ENCODE measurements around the gene RAC3.
A peak's percentile ranks its signal among the peaks of the same experiment; 100 is the strongest.

The RAC3 gene

DNA sequence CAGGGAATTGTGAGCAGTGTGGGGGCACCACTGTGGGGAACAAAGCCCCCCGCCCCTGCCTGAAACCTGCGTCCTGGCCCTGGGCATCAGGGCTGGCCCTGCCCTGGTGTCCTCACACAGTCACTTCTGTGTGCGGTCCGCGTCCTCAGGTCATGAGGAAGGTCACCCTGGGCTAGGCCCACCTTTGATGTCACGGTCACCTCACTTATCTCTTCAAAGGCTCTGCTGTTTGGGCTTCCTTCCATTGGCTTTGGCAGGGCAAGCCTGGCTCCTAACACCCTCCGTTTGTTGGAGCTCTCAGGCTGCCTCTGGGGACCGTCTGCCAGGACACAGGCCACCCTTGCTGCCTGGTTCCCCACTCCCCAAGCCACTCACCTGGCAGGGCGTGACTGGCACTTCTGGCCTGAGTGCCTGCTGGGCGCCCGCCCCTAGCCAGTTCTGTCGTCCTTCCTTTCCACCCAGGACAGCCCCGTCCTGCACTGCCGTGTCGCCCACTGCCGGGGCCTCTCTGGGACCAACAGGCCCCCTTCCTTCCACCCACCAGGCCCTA, 17.6 kb upstream of the RAC3 start:
- DNase-seq, result no peak

DNA sequence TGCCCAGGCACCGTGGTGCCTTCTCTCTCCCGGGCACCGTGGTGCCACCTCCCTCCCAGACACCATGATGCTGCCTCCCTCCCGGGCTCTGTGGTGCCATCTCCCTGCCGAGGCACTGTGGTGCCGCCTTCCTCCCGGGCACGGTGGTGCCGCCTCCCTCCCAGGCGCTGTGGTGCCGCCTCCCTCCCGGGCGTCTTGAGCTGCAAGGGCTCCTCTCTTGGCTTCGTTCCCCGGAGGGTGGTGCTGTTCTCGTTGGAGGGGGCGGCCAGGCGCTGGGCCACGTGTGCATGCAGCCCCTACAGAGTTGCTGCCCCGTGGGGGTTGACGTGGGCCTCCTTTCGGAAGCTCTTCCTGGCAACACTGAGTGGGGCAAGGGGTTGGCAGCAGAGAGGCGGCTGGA, 17.0 kb upstream of the RAC3 start:
- no peak for DNase-seq

DNA sequence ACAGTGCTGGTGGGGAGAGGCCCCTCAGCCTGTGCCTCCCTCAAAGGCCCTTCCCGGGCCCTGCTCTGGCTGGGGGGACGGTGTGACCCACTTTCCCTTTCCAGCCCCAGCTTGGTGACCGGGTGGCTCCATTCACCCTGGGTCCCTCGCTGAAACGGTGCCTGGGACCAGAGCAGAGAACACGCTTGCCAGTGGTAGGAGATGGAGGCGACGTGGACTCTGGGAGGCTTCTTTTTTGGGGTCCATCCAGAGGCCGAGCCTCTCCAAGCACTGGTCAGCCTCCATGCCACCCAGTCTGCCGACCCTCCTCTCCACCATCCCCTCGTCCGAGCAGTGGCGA, 16.5 kb upstream of the RAC3 start:
- no peak for DNase-seq

DNA sequence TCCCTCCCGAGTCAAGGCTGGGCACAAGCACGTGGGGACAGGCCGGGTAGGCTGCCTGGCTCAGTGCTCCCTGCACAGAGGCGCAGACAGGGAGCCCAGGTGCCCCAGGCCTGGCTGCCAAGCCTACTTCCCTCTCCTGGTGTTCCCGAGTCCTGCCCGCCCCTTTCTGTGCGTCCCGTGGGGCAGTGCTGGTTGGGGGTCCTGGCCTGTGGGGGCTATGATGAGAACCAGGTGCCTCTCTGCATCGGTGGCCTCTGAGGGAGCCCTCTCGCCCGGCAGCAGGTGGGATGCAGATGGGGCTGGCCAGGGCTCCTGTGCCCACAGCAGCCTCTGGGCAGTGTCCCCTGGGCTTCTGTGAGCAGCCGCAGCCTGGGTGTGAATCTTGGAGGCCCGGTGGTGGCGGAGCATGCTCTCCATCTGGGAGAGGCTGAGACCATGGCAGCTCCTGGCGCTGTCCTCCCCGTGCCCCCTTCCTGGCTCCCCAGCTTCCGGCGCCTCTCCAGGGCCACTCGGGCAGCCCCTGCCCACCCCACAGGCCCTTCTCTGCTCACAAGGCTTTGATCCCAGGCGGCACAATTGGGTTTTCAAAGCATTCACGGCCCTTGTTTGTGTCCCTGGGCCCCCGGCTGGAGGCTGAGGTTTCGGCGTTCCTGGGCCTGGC, 16.0 kb upstream of the RAC3 start:
- no peak for DNase-seq

DNA sequence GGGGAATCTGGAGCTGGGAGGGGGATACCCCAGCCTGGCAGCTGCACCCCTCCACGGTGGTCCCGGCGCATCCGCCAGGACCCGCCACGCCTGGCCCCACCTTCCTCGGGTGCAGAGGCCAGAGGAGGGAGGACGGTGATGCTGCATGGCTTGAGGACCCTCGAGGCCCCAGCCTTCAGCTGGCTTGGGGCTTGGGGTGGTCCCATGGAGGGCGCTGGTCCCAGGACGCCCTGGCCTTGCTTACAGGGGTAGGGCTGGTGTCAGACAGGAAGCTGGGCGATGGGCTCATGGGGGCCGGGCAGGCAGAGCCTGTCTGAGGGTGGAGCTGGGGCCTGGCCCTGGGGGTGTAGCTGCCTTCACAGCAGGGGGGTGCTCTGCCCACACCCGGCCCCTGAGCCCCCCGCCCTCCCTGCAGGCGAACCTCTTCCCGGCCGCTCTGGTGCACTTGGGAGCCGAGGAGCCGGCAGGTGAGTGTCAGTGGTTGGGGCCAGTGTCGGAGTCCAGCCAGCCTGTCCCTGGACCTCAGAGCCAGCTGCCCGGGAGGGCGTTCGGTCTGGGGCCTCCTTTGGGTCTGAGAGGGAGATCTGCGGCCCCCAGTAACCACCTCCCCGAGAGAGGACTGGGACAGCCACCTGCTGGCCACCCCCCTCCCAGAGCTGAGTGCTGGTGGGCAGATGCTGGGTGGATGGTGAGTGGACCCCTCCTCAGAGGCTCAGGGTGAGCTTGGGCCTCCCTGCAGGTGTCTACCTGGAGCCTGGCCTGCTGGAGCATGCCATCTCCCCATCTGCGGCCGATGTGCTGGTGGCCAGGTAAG, 15.2 kb upstream of the RAC3 start:
- no peak for DNase-seq

DNA sequence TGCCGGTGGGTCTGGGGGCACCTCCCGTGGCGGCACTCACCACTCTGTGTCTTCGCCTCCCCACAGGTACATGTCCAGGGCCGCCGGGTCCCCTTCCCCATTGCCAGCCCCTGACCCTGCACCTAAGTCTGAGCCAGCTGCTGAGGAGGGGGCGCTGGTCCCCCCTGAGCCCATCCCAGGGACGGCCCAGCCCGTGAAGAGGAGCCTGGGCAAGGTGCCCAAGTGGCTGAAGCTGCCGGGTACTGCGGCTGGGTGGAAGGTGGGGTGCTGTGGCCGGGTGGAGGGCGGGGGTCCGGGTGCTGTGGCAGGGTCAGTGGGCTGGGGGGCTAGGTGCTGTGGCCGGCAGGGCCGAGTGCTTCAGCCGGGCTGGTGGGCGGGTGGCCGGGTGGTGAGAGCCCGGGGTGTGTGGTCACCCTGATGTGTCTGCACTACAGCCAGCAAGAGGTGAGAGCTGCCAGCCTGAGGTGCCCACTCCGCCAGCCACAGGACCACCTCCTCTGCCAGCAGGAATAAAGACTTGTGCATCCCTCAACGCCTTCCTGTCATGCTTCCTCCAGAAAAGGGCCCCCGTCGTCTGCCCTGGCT, 14.5 kb upstream of the RAC3 start:
- no peak for DNase-seq

DNA sequence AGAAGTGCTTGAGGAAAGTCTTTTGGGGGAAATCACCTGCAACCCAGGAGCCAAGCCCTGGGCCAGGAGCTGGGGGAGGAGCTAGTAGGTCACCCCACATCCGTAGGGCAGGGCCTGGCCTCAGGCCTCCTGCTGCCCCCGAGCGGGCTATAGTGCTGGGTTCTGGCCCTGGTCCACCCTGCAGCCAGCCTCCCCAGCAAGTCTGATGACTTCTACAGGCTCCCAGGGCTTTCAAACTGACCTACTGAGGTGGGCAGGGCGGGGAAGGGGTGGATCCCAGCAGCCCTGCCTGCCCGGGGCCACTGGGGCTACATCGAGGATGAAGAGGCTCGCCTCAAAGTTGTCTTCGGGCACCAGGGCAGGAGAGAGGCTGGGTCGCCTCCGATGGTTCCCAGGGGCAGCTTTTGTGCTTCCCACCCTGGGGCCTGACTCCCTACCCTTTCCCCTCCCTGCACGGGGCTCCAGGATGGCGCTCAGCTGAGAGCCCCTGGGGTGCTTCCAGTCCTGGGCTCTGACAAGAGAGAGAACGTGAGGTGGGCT, 13.8 kb upstream of the RAC3 start:
- no peak for DNase-seq

DNA sequence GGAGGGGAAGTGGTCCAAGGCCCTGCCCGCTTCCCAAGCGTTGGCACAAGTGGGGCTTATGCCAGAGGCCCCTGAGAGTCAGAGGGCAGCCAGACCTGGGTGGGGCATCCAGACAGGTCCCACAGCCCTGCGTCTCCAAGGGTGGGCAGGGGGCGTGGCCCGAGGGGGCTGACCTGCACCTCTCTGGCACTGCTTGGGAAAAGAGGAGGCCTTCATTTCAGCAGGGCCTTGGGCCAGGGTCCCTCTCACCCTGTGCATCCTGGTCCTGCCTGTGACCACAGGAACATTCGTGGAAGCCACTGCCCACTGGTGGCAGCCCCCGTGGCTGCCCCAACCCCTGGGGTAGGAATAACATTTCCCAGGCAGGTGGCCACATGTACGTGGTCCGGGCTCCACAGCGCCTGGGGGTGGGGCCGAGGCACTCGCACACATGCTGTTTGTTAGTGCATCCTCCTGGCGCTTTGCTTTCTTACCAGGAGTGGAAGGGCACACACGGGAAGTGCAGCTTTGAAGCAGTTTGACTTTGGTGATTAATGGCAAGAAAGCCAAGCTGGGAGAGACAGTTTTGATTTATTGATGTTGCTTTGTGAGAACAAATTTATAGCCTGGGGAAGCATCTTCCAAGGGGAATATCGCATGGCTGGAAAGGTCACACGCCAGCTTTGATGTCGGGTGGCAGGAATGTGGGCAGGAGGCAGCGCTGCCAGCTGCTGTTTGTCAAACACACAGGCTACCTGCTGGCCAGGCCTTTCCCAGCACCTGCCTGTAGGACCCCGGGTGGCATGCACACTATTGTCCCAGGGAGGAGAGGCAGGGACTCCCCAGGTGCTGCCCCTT, 13.1 kb upstream of the RAC3 start:
- no peak for DNase-seq

DNA sequence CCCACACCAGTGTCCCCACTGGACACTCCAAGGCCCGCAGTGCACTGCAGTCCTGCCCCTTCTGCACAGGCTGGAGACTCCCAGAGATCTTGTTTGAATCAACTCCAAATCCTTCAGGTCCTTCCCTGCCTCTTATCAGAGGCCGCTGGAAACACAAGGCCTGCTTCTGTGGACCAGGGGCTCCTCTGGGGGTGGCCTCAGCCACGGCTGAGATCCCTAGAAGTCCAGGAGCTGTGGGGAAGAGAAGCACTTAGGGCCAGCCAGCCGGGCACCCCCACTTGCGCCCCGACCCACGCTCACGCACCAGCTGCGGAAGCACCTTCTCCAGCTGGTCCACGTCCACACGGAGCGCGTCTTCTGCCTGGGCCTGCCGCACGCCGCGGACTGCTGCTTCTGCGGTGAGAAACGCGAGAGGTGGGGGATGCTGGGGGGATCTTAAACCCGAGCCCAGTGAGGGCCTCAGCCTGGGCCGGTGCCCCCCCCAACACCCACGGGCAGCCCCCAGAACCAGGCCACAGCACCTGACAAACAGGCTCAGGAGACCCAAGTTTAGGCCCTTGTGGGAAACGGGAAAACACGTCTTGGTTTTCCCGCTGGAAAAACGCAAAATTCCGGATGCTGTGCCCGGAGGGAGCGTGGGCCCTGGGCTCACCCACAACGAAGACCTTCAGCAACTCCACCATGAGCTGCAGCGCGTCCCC, 12.3 kb upstream of the RAC3 start:
- DNase-seq, result no peak

DNA sequence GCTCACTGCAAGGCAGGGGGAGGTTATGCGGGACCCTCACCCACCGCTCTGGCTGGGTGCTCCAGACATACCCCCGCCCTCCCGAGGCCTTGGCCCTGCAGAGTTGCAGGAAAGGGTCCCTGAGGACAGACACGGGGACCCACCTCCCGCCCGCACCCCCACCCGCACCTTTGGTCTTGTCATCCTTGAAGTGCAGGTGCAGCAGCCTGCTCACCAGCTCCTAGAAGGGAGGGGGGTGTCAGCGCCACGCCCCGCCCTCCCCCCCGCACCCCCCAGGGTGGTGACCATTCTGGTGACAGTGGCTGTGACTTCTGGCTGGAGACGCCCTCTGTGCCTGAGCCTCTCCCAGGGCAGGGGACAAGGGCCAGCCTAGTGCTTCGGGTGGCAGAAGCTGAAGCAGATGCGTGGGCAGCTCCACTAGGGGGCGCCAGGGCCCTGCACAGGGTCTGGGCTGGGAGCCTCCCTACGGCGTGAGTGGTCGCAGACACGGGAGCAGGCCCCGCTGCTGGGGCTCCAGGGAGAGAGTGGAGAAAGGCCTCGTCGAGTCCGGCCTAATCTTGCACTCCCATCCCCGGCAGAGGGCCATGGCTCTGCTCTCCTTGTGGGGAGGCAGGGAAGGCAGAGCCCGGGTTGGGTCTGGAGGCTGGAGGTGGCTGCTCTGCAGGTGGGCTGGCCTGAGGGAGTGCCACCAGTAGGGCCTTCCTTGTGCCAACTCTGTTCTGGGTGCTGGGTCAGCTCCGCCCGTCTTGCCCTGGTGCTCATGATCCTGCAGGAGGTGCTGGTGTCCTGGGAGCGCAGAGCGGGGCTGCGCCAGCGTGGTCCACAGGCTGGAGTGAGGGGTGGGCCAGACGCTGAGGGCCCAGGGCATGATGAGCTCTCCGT, 11.5 kb upstream of the RAC3 start:
- peak; percentile 70 for DNase-seq

DNA sequence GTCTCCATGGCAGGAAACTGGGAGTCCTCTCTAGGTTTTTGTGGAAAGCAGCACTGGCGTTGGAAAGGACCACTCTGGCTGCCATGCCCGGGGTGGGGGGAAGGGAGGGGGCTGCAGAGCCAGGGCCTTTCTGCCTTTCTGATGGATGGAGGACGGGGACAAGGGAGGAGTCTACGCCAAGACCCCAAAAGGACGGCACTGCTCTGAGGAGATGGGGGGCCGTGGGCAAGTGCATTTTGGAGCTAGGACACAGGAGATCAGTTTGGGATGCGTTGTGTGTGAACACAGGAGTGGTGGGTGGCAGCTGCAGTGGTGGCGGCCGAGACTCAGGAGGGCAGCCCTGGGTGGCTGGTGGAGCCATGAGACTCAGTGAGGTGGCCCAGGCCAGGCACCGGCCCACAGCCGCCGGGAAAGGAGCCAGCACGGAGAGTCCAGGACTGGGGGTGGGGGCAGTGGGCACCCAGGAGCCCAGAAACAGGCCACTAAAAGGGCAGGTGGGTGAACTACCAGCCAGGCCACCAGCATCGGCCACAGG, 10.8 kb upstream of the RAC3 start:
- DNase-seq, result no peak

DNA sequence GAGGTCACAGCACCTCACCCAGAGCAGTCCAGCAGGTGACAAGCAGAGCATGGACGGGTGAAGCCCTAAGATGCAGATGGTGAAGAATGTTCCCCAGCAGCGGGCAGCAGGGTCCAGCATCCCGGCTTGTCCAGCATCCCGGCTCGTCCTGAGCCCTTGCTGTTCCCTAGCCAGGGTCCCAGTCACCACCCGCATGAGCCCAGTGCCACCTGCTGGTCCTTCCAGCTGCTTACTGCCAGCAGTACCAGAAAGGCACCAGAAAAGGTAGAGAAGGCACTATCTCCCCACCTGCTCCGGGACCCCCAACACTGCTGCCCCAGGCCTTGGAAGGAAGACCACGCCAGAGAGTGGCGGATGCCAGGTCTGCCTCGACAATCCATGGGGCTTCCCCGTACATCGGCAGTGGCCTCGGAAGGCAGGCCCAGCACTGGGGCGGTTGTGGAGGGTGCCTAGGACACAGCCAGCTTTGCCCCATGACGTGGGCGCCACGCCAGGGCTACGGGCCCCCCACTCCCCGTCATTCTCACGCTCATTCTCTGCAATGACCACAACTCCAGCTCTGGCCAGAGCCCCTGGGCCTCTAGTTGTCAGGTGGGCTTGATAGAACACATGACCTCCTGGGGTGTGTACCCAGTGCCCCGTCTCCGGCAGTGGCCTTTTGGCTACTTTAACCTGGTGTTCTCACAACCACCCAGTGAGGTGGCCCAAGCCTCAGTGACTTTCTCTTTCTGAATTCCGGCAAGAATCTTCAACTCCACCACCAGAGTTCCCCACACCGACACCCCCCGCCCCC, 10.2 kb upstream of the RAC3 start:
- peak; percentile 58 for DNase-seq

DNA sequence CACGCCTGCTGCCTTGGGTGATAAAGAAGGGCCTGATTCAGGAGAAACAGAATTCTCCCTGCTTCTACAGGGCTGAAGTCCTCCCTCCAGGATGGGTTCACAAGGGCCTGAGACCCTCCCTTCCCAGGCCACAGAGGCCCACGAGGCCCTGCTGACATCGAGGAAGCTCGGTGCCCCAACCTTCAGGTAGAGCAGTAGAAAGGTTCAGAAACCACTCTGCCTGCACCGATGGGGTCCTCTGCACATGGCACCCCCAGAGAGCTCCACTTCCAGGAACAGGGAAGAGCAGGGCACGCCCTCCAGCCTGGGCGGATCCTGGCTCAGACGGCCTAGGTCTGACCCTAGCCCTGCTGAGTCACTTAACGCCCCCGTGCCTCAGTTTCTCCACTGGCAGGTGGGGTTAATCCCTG, 9.6 kb upstream of the RAC3 start:
- DNase-seq, result no peak

DNA sequence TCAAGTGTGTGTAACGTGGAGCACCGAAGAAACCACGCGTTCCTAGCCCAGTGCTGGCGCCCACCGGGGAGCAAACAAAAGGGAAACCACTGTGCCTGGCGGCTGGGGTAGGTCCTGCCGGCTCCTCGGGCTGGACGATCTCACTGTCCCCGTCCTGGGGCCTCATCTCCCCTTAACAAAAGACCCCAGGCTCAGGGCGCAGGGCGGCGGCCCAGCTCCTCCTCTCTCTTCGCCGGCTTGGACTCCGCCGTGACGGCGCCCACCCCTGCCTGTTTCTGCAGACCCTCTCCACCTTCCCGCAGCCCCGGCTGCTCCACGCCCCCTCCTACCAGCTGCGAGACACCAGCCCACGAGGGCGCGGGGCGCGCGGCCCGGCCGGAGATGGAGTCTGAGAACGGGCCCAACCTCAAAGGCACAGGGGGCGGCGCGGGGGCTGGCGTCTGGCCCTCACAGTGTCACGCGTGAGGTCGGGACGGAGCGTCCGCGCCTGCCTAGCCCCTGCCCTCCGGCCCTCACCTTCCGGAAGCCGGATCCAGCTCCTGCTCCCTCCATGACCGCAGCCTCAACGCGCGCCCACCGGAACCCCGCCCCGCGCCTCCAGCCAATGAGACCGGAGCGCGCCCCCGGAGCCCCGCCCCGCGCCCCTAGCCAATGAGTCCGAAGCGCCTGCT, 9.0 kb upstream of the RAC3 start, which contains the start of gene CENPX:
Gene CENPX (minus strand): TSS at position 569 of the 671 bp plus-strand sequence. CDS start 17 bp downstream, at position 552.
- DNase-seq, result no peak

DNA sequence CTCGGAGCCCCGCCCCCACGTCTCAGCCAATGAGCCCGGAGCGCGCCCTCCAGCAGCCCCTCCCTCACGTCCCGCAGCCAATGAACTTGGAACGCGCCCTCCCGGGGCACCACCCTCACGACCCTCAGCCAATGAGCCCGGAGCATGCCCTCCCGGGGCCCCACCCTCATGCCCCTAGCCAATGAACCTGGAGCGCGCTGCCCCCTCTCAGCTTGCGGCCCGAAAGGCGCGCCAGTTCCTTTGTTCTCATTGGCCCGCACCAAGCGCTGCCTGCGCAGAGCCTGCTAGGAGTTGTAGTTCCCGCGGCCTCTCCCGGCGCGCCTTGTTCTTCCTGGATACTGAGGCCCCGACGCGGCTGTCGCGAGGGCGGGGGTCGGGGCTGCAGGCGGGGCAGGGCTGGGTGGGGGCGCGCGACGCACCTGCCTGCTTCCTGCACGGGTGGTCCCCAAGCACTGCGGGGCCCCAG, 8.5 kb upstream of the RAC3 start, which contains the start of gene LRRC45:
Gene LRRC45 (plus strand): TSS at position 325 of the 466 bp plus-strand sequence. CDS start 339 bp downstream, outside the sequence.
- peak; percentile 100 for DNase-seq

DNA sequence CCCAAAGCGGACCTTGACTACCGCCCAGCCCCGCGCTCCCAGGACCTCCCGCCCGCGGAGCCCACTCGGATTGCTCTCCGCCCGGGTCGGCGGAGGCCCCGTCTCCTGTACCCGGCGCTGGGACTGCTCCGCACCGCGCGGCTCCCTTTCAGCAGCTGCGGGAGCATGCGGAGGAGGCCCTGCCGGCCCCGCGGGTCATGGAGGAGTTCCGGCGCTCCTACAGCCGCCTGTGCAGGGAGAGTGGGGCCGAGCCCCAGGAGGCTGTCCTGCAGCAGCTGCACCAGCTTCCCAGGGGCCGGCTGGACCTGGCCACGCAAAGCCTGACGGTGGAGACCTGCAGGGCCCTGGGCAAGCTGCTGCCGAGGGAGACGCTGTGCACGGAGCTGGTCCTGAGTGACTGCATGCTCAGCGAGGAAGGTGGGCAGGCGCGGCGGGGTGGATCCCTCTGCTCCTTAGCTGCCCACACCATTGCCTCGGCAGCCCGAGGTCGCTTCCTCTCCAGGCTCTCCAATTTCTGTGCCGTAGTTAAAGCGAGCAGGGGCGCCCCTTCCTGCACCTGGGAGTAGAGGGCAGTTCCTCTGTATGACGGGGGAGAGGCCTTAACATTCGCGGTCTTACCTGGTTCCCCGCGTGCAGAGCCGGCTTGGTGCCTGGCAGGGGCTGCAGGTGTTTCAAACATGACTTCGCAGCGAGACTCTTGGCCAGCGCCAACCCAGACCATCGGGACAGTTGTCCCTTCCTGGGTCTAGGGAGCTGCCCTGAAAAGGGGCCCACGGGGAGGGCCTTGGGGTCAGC, 7.8 kb upstream of the RAC3 start:
- peak; percentile 24 for DNase-seq

DNA sequence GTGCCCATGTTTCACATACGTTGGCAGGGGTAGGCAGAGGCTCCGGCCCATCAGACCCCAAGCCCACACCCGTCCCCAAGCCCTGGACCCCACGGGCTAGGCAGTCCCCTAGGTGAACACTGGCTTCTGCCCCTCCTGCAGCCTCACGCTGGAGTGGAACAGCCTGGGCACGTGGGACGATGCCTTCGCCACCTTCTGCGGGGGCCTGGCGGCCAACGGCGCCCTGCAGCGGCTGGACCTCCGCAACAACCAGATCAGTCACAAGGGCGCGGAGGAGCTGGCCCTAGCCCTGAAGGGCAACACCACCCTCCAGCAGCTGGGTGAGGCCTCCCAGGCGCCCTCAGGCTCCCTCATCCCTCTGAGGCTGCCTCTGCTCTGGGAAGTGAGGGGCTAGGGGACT, 6.6 kb upstream of the RAC3 start:
- DNase-seq, result no peak
